ENCODE data around the gene ATG10.
"Not testable (repeated sequence)": the region's sequence is repeated elsewhere in the genome, so short reads cannot be mapped to it uniquely, and the experiment has no call there.

The ATG10 gene

DNA sequence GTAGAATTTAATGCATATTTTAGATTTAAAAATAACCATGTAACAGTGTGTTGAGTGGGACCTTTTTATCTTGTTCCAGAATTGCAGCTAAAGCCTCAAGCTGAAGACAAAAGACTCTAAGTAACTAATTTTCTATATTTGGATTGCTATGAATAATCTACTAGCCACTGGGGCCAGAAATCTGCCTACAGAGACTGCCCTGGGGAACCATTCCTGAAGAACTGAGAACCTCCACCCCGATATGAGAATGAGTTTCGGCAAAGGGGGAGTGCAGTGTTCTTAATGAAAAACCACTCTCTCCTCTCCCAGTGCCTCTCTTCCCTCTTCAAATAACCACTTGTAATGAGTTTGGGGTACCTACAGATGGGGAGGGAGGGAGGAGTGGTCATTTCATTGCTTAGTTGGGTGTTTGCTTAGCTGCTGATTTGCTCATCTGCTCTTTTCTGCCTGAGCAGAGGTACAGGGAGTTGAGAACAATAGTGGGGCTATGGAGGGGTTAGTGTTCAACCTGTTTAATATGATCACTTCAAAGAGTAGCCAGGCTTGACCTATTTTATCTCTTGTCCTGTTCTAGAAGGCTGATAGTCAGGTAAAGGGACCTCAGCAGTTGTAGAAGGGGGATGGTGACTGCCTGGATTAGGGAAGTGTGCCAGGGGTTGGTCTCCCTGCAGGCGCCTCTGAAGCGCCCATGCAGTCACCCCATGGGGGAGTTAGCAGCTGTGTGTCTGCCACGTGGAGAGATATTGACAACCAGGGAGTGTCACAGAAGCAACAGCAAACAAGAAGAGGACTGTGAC lies 47.7 kb downstream of the ATG10 start:
- POLR2A ChIA-PET: no interaction called here
- TF ChIP-seq SUZ12 (IDR thresholded peaks at IDR 0.05): no peak
- no peak for TF ChIP-seq FOXA1 (IDR thresholded peaks at IDR 0.05)
- TF ChIP-seq, protein P1, sequence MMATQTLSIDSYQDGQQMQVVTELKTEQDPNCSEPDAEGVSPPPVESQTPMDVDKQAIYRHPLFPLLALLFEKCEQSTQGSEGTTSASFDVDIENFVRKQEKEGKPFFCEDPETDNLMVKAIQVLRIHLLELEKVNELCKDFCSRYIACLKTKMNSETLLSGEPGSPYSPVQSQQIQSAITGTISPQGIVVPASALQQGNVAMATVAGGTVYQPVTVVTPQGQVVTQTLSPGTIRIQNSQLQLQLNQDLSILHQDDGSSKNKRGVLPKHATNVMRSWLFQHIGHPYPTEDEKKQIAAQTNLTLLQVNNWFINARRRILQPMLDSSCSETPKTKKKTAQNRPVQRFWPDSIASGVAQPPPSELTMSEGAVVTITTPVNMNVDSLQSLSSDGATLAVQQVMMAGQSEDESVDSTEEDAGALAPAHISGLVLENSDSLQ (IDR thresholded peaks at IDR 0.05): no peak
- TF ChIP-seq ZNF384 (IDR thresholded peaks at IDR 0.05): no peak
- no peak for TF ChIP-seq FOXM1 (IDR thresholded peaks at IDR 0.05; ENCODE audit: borderline replicate concordance)
- CTCF ChIA-PET: no interaction called here
- DNase-seq (ENCODE audit: extremely low spot score): no peak

DNA sequence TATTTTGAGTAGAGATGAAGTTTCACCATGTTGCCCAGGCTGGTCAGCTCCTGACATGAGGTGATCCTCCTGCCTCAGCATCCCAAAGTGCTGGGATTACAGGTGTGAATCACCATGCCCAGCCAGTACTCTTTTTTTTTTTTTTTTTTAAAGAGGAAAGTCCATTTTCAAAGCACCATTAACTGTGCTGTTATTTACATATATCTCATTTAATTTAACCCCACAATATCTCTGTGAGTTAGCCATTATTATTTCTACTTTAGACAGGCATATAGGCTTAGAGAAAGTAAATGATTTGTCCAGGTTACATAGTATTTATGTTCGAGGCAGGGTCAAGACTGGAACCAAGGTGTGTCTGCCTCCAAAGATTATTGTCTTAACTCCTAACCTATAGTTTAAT lies 50.7 kb downstream of the ATG10 start:
- CTCF ChIA-PET: no interaction called here
- POLR2A ChIA-PET: no interaction called here

DNA sequence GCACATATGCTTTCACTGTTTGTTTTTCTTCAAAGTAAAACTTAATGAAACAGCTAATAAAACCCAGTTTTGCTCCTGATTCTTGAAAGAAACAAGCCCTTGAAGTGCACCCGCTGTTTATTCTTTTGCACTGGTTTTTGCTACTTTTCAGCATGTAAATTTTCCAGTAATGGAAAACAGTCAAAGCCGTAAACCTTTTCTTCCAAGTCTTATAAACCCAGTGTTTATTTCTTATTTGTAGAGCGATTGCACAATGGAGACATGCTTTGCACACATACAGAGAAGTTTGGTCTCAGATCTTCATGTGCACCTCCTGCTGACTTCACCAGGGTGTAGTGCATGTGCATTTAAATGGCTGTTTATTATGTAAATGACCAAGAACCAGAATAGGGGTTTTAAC lies 51.8 kb downstream of the ATG10 start:
- DNase-seq (ENCODE audit: extremely low spot score): no peak
- POLR2A ChIA-PET: no interaction called here
- CTCF ChIA-PET: no interaction called here
- no peak for TF ChIP-seq HDGF (IDR thresholded peaks at IDR 0.05; ENCODE audit: borderline replicate concordance)
- TF ChIP-seq ZNF384 (IDR thresholded peaks at IDR 0.05): no peak
- no peak for TF ChIP-seq ELF4 (IDR thresholded peaks at IDR 0.05)
- no peak for TF ChIP-seq CTBP1 (IDR thresholded peaks at IDR 0.05; ENCODE audit: borderline replicate concordance)
- no peak for TF ChIP-seq LEF1 (IDR thresholded peaks at IDR 0.05; ENCODE audit: borderline replicate concordance)
- no peak for TF ChIP-seq ARNT (IDR thresholded peaks at IDR 0.05)
- TF ChIP-seq SUZ12 (IDR thresholded peaks at IDR 0.05): no peak
- TF ChIP-seq, protein P1 (IDR thresholded peaks at IDR 0.05): no peak

More for the DNA sequence above, 50.7 kb downstream of the ATG10 start:
- no peak for DNase-seq (ENCODE audit: extremely low spot score)
- TF ChIP-seq NFRKB (IDR thresholded peaks at IDR 0.05): no peak

DNA sequence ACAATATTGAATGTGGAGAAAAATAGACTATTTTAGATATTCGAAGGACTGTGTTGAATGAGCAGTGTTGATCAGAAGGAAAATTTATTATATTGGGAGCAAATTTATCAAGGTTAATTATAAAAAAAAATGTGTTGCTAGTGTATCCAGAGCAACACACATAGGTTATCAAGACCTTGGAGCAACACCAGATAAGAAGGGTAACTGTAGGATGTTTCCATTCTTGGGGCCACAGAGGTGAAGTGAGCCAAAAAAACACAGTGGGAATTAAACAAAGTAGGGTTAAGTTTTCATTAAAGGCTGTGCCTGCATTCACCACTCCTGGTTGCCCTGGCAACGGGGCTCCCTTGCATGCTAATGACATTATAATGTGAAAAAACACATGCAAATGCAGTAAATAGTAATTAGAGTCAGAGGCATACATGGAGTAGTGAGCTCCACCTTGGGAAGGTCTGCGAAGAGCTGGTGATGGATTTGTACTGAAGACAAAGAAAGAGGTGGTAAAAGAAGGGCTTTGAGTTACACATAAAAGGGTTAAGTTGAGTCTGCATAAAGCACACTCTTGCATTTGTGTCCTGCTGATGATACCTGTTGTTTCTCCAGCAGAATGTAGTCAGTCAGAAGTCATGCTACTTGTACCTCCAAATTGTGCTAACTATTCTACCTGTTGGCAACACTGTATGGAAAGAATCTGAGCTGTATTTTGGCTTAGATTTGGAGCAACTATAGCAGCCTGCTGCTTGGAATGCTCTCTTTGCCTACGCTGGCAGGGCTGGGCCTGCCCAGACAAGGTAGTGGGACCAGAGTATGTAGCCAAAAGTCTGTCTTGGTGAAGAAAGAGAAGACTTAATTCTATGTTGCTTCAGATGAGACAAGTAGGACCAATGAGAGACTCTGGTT lies 59.6 kb downstream of the ATG10 start:
- POLR2A ChIA-PET: no interaction called here
- no peak for TF ChIP-seq TARDBP (IDR thresholded peaks at IDR 0.05)
- CTCF ChIA-PET: interaction anchor here (0.6 kb wide), 1 partner anchor 15 kb away, joined by 3 read pairs; no protein-coding TSS in a partner anchor
- DNase-seq (ENCODE audit: extremely low spot score): no peak

DNA sequence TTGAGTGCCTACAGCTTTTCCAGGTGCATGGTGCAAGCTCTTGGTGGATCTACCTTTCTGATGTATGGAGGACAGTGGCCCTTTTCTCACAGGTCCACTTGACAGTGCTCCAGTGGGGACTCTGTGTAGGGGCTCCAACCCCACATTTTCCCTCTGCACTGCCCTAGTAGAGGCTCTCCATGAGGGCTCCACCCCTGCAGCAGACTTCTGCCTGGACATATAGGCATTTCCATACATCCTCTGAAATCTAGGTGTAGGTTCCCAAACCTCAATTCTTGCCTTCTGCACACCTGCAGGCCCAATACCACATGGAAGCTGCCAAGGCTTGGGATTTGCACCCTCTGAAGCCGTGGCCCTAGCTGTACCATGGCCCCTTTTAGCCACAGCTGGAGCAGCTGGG lies 71.1 kb downstream of the ATG10 start:
- POLR2A ChIA-PET; DNase-seq (ENCODE audit: extremely low spot score); CTCF ChIA-PET: not testable (repeated sequence)

DNA sequence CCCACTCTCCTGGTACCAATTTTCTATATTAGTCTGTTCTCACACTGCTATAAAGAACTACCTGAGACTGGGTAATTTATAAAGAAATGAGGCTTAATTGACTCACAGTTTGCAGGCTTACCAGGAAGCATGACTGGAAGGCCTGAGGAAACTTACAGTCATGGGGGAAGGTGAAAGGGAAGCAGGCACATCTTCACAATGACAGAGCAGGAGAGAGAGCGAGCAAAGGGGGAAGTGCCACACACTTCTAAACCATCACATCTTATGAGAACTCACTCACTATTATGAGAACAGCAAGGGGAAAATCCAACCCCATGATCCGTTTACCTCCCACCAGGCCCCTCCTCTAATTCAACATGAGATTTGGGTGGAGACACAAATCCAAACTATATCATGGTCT lies 72.2 kb downstream of the ATG10 start:
- CTCF ChIA-PET: no interaction called here
- POLR2A ChIA-PET: no interaction called here
- DNase-seq (ENCODE audit: extremely low spot score): no peak
- TF ChIP-seq FOXA1 (IDR thresholded peaks at IDR 0.05) (no peak), FOXM1 (IDR thresholded peaks at IDR 0.05; ENCODE audit: borderline replicate concordance) (no peak), SP1 (IDR thresholded peaks at IDR 0.05) (no peak), SUZ12 (IDR thresholded peaks at IDR 0.05) (no peak)

DNA sequence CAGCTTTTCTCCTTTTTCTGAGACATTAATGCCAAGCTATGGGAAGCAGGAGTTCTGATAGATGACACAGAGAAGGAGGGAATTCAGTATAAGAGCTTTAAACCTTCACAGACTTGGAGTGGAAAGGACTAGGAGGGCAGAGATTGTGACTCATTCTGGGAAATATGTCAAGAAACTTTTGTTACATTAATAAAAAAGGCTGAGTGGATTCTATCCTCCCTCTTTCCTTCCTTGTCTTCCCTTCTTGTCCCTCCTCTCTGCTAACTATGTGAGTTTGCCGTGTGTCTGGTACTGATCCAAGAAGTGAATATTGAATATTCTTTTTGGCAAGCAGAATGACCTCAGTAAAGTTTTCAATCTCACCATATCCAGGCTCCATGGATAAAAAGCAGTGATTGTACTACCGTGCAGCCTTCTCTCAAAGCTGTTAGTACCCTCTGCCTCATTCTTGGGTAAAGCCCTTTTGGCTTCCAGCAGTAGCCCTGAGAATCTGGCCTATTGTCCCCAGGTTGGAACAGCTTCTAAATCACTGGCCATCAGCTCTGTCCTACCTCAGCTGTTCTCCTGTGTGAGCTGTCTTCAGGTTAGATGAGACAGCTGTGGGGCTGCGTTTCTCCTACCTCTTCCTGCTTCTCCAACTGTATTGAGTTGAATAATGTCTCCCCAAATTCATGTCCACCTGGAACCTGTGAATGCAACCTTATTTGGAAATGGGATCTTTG lies 73.9 kb downstream of the ATG10 start:
- CTCF ChIA-PET: no interaction called here
- DNase-seq (ENCODE audit: extremely low spot score): no peak
- POLR2A ChIA-PET: no interaction called here
- no peak for TF ChIP-seq FOXK2 (IDR thresholded peaks at IDR 0.05)
- no peak for TF ChIP-seq LEF1 (IDR thresholded peaks at IDR 0.05; ENCODE audit: borderline replicate concordance)
- no peak for TF ChIP-seq SUZ12 (IDR thresholded peaks at IDR 0.05)
- TF ChIP-seq ARNT (IDR thresholded peaks at IDR 0.05): no peak
- TF ChIP-seq BHLHE40 (IDR thresholded peaks at IDR 0.05; ENCODE audit: borderline replicate concordance): no peak
- TF ChIP-seq SP1 (IDR thresholded peaks at IDR 0.05): no peak
- TF ChIP-seq ZNF384 (IDR thresholded peaks at IDR 0.05): no peak
- TF ChIP-seq L3MBTL2 (conservative IDR thresholded peaks at IDR 0.05): no peak
- TF ChIP-seq, protein P1 (IDR thresholded peaks at IDR 0.05): no peak
- no peak for TF ChIP-seq HDGF (IDR thresholded peaks at IDR 0.05; ENCODE audit: borderline replicate concordance)

All from HEK293T (cell line).